D721Med (cell line): Measurements from ENCODE around the gene ZNF697.

ENCODE experiments used
- DNase-seq: peaks from one replicate; pipeline ENCODE4 v3.0.0; 2011; ENCODE audit warnings: low spot score; ENCODE audit not compliant: insufficient read length
- FAIRE-seq: peaks from 2 replicates; lab custom pipeline; 2011; peaks lifted over from hg19 to GRCh38; lab: Jason Lieb, UNC
- TF ChIP-seq, protein P1 (sequence below): IDR thresholded peaks from 2 replicates; pipeline ENCODE4 v1.5.1; 2012; ENCODE audit warnings: mild to moderate bottlenecking, control low read depth; ENCODE audit not compliant: insufficient read depth; ENCODE audit errors: missing control alignments

ZNF697 gene

DNA sequence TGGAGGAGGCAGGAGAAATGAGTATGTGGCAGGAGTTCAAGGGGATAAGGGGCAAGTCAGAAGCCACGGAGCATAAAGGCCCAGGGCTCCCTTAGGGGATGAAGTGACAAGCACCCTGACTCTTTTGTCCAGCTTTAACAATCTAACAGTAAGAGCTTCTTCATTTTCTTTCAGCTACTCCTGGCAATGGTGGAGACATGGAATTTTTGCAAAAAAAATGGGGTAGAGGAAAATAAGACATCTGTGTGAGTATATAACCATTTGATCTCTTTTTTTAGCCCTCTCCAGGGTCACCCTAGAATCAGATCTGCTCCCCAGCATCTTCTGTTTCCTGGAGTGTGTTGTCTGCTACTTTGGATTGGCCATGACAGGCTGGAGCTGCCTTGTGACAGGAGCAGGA, 47.1 kb downstream of the ZNF697 start:
- TF ChIP-seq, protein P1, sequence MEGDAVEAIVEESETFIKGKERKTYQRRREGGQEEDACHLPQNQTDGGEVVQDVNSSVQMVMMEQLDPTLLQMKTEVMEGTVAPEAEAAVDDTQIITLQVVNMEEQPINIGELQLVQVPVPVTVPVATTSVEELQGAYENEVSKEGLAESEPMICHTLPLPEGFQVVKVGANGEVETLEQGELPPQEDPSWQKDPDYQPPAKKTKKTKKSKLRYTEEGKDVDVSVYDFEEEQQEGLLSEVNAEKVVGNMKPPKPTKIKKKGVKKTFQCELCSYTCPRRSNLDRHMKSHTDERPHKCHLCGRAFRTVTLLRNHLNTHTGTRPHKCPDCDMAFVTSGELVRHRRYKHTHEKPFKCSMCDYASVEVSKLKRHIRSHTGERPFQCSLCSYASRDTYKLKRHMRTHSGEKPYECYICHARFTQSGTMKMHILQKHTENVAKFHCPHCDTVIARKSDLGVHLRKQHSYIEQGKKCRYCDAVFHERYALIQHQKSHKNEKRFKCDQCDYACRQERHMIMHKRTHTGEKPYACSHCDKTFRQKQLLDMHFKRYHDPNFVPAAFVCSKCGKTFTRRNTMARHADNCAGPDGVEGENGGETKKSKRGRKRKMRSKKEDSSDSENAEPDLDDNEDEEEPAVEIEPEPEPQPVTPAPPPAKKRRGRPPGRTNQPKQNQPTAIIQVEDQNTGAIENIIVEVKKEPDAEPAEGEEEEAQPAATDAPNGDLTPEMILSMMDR = no peak
- DNase-seq = no peak
- FAIRE-seq = no peak

DNA sequence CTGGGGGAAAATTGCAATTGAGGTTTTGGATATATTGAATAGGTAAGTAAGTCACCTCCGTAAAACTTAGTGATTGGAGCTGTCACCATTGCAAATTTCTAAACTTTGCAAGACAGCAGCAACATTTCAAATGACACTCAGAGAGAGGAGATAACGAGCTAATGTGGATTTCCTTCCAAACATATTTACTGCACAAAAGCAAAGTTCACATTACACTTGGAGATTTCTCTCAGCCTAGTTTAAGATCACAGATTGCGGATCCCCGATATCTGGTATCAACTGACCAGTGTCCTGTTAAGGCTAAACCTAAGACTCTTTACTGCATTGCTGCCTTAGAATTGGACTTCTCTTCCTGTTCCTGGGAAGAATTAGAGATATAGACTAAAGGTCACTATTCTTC, 47.5 kb downstream of the ZNF697 start:
- DNase-seq = no peak
- FAIRE-seq = no peak
- TF ChIP-seq, protein P1 = no peak

DNA sequence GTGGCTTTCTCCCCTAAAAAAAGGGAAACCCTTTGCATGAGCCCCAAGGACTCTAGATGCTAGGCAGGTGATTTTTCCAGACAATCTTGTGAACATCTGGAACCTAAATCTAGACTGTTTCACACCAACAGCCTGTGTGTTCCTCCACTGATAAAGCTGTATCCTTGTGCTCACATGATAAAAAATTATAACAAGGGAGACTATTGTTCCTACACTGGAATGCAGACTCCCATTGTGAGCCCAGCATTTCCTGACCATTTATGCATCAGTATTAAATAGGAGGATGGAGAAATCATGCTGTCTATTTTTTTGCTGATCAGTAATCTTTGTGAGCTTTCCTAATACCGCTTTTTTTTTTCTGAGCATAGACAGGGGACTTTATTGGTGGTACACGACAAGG, 52.5 kb downstream of the ZNF697 start:
- TF ChIP-seq, protein P1 = no peak
- DNase-seq (no peak), FAIRE-seq (no peak)

DNA sequence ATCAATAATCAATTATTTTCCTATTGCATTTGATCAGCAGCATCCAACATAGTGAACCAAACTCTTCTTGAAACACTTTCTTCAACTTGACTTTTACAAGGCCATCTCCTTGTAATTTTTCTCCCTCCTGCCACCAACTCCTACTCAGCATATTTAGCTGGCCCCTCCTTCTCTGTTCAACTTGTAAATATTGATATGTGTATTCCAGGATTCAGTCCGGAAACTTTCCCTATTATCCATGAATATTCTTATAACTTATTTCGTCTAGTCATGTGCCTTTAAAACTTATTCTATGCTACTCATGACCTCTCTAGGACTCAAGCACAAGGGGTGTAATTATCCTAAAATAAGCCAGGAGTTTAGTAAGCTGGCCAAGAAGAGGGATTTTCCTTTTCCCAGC, 52.9 kb downstream of the ZNF697 start:
- TF ChIP-seq, protein P1 = no peak
- FAIRE-seq (no peak), DNase-seq (no peak)

DNA sequence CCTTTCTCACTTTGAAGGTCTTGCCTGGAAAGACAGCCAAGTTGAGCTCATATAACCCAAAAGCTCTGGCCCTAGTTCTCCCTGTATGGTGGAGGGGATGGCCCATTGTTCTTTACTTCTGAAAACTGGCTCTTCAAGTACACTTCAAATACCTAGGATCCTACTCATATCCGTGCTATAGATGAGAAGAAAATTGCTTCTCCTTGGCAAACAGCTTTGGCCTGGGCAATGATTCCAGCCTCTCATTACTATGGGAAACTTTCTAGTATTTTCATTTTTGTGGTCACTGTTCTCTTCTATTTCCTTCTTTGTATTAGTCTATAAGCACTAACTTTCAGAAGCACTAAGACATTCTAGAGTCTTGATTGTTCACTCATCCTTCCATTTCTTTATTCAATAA, 53.7 kb downstream of the ZNF697 start:
- FAIRE-seq = no peak
- DNase-seq = no peak
- TF ChIP-seq, protein P1 = no peak

DNA sequence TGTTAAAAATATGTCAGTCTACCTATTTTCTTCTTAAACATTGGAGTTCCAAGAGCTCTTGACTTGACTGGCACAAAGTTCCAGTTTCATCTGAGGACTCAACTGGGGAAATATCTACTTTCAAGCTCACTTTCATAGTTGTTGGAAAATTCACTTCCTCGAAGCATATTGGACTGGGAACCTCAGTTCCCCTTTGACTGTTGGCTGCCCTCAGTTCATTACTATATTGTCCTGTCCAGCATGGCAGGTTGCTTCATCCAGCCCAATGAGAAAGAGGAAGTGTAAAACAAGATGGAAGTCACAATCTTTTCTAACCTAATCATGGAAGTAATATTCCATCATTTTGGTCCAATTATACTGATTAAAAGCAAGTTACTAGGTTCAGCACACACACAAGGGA, 54.3 kb downstream of the ZNF697 start:
- DNase-seq (no peak), FAIRE-seq (no peak)
- TF ChIP-seq, protein P1 = no peak

DNA sequence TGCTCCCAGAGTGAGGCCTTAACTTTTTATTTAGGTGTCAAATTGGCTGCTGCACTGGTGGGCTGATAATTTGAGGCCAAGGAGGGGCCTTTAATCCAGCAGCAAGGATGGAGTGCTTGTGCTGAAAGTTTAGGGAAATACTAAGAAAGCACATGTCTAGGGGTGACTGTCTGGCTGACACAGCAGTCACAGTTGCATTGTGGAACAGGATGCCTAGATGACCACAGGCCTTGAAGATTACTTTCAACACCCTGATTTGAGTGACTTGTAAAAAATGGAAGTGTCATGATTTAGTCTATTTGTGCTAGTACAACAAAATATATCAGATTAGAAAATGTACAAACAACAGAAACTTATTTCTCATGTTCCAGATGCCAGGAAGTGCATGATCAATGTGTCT, 57.7 kb downstream of the ZNF697 start:
- TF ChIP-seq, protein P1 = no peak
- FAIRE-seq (no peak), DNase-seq (no peak)
